ENCODE measurements around the gene NR1I2.

The NR1I2 gene

DNA sequence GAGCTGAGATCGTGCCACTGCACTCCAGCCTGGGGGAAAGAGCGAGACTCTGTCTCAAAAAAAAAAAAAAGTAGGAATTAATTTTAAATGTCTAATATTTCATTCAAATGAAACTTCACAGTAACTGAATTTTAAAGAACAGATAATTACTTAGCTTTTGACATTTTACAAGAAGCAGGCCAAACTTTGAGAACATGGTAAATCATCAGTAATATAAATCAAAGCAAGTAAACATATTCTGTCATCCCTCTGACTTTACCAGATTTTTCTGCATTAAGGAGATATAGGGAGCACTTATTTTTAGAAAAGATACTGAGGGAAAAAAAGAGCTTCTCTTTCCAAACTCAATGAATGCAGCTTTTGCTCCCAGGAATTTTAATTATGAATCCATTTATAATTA, 37.0 kb downstream of the NR1I2 start:
- DNase-seq (ENCODE audit: low read depth, low spot score): no peak
- no peak overlapping the region for H3K4me3 ChIP-seq (ENCODE audit: low read depth, low read length)
- POLR2A ChIA-PET: no interaction called here
- TF ChIP-seq, protein P1, sequence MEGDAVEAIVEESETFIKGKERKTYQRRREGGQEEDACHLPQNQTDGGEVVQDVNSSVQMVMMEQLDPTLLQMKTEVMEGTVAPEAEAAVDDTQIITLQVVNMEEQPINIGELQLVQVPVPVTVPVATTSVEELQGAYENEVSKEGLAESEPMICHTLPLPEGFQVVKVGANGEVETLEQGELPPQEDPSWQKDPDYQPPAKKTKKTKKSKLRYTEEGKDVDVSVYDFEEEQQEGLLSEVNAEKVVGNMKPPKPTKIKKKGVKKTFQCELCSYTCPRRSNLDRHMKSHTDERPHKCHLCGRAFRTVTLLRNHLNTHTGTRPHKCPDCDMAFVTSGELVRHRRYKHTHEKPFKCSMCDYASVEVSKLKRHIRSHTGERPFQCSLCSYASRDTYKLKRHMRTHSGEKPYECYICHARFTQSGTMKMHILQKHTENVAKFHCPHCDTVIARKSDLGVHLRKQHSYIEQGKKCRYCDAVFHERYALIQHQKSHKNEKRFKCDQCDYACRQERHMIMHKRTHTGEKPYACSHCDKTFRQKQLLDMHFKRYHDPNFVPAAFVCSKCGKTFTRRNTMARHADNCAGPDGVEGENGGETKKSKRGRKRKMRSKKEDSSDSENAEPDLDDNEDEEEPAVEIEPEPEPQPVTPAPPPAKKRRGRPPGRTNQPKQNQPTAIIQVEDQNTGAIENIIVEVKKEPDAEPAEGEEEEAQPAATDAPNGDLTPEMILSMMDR (IDR thresholded peaks at IDR 0.05; ENCODE audit: insufficient read depth, low read length, missing control alignments): no peak
- CTCF ChIA-PET: interaction anchor here (1.0 to 3.2 kb wide), 4 partner anchors 9 to 598 kb away, joined by 3 to 14 read pairs (median 8); no protein-coding TSS in a partner anchor

DNA sequence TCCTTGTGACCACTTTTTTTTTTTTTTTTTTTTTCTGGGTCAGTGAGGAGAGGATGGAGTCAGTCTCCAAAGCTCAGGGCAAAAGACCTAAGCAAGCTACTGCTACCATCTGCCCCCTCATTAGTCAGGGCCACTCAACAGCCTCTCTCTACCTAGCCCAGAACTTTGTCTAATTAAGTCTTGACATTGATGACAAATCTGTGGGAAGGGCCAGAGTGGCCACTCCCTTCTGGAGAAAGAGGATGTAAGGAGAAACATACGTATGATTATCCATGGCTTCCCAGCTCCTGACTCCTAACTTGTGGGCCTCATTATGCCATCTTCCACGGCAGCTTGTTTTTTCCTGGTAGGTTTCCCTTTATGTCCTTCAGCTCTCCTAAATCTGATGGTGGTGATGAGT, 37.9 kb downstream of the NR1I2 start:
- DNase-seq (ENCODE audit: low read depth, low spot score): no peak
- H3K4me3 ChIP-seq (ENCODE audit: low read depth, low read length): no peak overlapping the region
- ChIA-PET POLR2A (no interaction called here), CTCF (interaction anchor here (0.9 to 3.2 kb wide), 4 partner anchors 8 to 597 kb away, joined by 3 to 14 read pairs (median 8); no protein-coding TSS in a partner anchor)
- TF ChIP-seq, protein P1 (IDR thresholded peaks at IDR 0.05; ENCODE audit: insufficient read depth, low read length, missing control alignments): no peak

DNA sequence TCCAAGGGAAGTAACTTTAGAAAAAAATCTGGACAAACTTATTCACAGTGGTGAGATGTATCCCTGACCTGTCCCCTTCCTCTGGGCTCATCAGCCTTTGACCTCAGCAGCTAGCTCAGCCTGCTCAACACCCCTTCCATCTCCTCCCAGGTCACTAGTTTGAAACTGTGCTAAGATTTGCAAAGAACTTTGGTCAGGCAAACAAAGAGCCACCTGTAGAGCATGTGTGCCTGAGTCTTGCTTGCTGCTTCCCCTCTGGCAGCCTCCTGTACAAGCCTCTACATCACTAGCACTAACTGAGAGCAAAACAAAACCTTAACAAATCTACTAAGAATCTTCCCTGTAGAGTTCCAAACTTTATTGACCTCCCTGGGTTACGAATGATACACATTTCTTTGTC, 43.9 kb downstream of the NR1I2 start:
- no peak overlapping the region for H3K4me3 ChIP-seq (ENCODE audit: low read depth, low read length)
- TF ChIP-seq, protein P1 (IDR thresholded peaks at IDR 0.05; ENCODE audit: insufficient read depth, low read length, missing control alignments): no peak
- DNase-seq (ENCODE audit: low read depth, low spot score): no peak
- ChIA-PET CTCF (no interaction called here), POLR2A (no interaction called here)

DNA sequence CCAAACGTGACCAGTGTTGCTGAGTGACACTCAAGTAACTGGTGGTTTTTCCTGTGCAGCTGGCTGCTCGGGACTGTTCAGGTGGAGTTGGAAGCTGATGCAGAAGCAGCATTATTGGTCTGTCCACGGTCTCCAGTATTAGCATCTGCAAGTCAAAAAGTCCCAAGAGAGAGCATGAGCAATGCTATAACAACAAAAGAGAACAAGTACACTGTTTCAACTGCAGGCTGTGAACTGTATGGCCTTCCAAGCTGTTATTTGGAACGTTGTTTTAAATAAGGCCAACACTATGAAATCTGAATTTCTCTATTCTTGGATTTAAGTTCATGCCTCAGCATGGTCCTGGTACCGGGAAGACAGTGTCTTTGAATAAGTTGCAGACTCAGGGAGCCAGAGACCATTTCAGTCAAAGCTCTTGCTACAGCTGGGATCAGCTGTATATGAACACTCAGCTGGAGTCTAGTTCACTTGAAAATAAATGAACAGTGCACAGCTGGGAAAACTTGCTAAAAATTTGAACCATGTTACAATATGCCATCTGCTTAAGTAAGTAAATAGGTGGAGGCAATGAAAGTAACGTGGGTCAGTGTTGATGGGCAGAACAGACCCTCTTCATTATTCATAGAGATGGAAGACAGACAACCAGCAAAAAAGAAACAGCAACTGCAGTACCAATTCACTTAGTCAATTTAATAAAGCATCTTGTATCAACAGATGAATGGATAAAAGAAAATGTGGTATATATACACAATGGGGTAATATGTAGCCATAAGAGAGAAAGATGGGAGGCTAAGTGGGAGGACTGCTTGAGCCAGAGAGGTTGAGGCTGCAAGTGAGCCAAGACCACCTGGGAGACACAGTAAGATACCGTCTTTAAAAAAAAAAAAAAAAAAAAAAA, 45.1 kb downstream of the NR1I2 start:
- DNase-seq (ENCODE audit: low read depth, low spot score): no peak
- TF ChIP-seq, protein P1 (IDR thresholded peaks at IDR 0.05; ENCODE audit: insufficient read depth, low read length, missing control alignments): no peak
- CTCF ChIA-PET: no interaction called here
- H3K4me3 ChIP-seq (ENCODE audit: low read depth, low read length): no peak overlapping the region
- POLR2A ChIA-PET: no interaction called here

DNA sequence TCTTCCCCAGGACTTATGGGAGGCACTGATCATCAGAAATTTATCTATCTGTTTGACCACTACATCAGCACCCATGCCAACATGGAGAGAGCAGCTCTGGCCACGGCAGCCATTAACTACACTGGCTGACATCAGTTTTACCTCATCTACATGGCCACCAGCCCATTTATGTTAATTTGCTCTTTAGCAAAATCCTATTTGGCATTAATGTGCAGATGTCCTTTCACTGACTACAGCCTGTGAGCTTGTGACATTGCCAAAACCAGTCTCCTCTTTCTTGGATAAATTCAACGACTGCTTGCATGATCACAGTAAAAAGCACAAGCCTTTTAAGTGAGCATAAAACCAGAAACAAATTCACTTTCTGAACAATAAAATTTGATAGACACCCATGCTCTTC, 47.5 kb downstream of the NR1I2 start:
- no peak overlapping the region for H3K4me3 ChIP-seq (ENCODE audit: low read depth, low read length)
- TF ChIP-seq, protein P1 (IDR thresholded peaks at IDR 0.05; ENCODE audit: insufficient read depth, low read length, missing control alignments): no peak
- ChIA-PET CTCF (interaction anchor here (1.8 kb wide), 1 partner anchor 9 kb away, joined by 11 read pairs; no protein-coding TSS in a partner anchor), POLR2A (no interaction called here)
- DNase-seq (ENCODE audit: low read depth, low spot score): no peak

DNA sequence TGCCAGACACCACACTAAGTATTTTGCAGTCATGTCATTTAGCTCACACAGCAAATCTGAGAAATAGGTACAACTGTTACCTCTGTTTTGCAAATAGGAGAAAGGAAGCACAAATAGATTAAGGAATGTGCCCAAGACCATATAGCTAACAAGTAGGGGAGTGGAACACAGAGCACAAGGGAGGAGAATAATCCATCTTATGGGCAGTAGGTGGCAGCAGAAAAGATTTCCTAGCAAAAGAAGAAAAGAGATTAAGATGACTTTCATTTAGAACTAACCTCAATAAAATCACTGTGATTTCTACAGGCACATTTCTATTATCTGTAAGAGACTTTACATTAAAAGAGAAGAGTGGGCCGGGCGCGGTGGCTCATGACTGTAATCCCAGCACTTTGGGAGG, 49.1 kb downstream of the NR1I2 start:
- CTCF ChIA-PET: interaction anchor here (0.9 to 2.5 kb wide), 6 partner anchors 10 to 578 kb away, joined by 3 to 11 read pairs (median 4); no protein-coding TSS in a partner anchor
- DNase-seq (ENCODE audit: low read depth, low spot score): no peak
- TF ChIP-seq, protein P1 (IDR thresholded peaks at IDR 0.05; ENCODE audit: insufficient read depth, low read length, missing control alignments): peak; percentile 9
- H3K4me3 ChIP-seq (ENCODE audit: low read depth, low read length): no peak overlapping the region
- POLR2A ChIA-PET: interaction anchor here (0.7 kb wide), 1 partner anchor 103 kb away, joined by 3 read pairs; no protein-coding TSS in a partner anchor
